ENCODE measurements around the gene PHF19.

DNA sequence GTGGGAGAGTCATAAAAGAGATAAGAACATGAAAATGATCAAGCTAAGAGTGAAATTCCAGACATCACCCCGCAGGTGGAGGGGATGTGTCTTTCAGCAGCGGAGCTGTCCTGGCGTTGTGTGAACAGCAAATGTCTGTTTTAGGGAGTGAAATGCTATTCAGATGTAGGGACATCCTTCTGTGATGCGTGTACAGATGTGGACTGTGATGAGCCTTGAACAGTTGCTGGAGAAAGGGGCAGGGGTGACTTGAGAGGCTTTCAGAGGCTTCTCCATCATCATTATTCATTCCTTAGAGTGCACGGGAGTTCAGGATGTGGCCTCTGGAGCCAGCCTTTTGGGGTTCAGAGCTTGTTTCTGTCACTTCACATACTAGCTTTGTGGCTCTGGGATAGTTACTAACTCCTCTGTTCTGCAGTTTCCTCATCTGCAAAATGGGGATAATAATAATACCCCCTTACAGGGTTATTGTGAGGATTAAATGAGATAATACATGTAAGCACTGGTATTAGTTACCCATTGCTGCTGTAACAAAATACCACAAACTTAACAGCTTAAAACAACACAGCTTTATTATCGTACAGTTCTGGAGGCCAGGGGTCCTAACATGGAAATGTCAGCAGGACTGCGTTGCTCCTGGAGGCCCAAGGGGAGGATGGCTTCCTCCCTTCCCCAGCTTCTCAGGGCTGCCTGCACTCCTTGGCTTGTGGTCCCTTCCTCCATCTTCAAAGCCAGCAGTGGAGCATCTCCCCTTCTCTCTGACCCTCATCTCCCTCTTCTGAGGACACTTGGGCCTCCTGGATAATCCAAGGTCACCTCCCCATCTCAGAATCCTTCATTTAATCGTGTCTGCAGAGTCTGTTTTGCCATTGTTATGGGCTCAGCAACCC lies 40.2 kb upstream of the PHF19 start:
- TF ChIP-seq, protein P1, sequence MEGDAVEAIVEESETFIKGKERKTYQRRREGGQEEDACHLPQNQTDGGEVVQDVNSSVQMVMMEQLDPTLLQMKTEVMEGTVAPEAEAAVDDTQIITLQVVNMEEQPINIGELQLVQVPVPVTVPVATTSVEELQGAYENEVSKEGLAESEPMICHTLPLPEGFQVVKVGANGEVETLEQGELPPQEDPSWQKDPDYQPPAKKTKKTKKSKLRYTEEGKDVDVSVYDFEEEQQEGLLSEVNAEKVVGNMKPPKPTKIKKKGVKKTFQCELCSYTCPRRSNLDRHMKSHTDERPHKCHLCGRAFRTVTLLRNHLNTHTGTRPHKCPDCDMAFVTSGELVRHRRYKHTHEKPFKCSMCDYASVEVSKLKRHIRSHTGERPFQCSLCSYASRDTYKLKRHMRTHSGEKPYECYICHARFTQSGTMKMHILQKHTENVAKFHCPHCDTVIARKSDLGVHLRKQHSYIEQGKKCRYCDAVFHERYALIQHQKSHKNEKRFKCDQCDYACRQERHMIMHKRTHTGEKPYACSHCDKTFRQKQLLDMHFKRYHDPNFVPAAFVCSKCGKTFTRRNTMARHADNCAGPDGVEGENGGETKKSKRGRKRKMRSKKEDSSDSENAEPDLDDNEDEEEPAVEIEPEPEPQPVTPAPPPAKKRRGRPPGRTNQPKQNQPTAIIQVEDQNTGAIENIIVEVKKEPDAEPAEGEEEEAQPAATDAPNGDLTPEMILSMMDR (IDR thresholded peaks at IDR 0.05): no peak
- TF ChIP-seq POLR2A (IDR thresholded peaks at IDR 0.05): no peak
